OCI-LY1 (cell line): ENCODE results near the gene TSPAN2.

Experiments used
- EZH2 ChIP-seq: fragments of 200-600 bp; sonication (generic), shearing (Covaris generic); IDR thresholded peaks from 2 replicates; pipeline ENCODE4 v1.8.0; 2017; ENCODE audit warnings: borderline replicate concordance, mixed run types, mild to moderate bottlenecking, antibody characterized with exemption, low read length, moderate library complexity, mixed read lengths
- TF ChIP-seq, protein P1 (sequence below): fragments of 200-600 bp; sonication (generic), shearing (Covaris generic); IDR thresholded peaks from 2 replicates; pipeline ENCODE4 v1.5.1; 2017; ENCODE audit warnings: mild to moderate bottlenecking, antibody characterized with exemption, low read length, moderate library complexity, mixed read lengths

DNA sequence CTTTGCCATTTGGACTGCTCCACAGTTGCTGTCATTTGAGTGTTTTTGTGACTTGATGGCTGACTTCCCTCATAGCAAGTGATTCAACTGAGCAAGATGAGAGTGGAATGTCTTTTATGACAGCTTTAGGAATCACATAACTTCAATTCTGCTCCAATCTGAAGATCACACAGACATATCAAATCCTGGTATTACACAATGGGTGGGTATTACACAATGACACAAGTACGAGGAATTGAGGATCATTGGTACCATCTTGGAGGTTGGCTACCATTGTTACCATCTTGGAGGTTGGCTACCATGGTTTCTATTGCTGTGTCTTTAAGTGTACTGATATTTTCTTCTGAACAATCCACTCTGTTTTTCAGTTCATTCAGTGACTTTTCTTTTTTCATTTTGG lies 68.2 kb downstream of the TSPAN2 start:
- TF ChIP-seq, protein P1, sequence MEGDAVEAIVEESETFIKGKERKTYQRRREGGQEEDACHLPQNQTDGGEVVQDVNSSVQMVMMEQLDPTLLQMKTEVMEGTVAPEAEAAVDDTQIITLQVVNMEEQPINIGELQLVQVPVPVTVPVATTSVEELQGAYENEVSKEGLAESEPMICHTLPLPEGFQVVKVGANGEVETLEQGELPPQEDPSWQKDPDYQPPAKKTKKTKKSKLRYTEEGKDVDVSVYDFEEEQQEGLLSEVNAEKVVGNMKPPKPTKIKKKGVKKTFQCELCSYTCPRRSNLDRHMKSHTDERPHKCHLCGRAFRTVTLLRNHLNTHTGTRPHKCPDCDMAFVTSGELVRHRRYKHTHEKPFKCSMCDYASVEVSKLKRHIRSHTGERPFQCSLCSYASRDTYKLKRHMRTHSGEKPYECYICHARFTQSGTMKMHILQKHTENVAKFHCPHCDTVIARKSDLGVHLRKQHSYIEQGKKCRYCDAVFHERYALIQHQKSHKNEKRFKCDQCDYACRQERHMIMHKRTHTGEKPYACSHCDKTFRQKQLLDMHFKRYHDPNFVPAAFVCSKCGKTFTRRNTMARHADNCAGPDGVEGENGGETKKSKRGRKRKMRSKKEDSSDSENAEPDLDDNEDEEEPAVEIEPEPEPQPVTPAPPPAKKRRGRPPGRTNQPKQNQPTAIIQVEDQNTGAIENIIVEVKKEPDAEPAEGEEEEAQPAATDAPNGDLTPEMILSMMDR = no peak
- TF ChIP-seq EZH2 = no peak
